ENCODE results near the gene RPP25L.

DNA sequence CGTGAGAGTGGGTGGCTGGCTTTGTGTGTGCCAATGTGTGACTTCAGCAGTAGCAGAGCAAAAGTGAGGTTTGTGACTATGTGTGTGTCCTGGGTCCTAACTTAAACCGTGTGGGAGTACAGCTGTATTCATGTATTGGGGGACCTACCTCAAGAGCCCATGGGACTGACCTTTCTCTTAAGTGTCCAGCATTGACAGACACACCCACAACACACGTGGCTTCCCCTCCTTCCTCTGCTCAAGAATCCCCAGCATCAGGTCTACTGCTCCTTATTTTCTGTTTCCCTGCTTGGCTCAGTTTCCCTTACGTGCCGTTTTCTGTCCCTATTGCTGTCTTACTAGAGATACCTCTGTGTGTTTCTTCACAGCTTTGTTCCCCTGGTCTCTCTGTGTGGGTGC is 40.7 kb upstream of the RPP25L start:
- TF ChIP-seq, protein P1, sequence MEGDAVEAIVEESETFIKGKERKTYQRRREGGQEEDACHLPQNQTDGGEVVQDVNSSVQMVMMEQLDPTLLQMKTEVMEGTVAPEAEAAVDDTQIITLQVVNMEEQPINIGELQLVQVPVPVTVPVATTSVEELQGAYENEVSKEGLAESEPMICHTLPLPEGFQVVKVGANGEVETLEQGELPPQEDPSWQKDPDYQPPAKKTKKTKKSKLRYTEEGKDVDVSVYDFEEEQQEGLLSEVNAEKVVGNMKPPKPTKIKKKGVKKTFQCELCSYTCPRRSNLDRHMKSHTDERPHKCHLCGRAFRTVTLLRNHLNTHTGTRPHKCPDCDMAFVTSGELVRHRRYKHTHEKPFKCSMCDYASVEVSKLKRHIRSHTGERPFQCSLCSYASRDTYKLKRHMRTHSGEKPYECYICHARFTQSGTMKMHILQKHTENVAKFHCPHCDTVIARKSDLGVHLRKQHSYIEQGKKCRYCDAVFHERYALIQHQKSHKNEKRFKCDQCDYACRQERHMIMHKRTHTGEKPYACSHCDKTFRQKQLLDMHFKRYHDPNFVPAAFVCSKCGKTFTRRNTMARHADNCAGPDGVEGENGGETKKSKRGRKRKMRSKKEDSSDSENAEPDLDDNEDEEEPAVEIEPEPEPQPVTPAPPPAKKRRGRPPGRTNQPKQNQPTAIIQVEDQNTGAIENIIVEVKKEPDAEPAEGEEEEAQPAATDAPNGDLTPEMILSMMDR (conservative IDR thresholded peaks at IDR 0.05; ENCODE audit: low read depth in 2 of 2) = no peak
- no peak for TF ChIP-seq EZH2phosphoT487 (IDR thresholded peaks at IDR 0.05; ENCODE audit: unreplicated experiment)
- no peak for TF ChIP-seq CREB1 (CRISPR knock-in tag; IDR thresholded peaks at IDR 0.05; ENCODE audit: low read depth)
- TF ChIP-seq EZH2 (IDR thresholded peaks at IDR 0.05; ENCODE audit: low read depth, unreplicated experiment) = no peak
- no peak for TF ChIP-seq ZNF462 (CRISPR knock-in tag; IDR thresholded peaks at IDR 0.05)
- no peak for TF ChIP-seq NANOG (IDR thresholded peaks at IDR 0.05; ENCODE audit: borderline replicate concordance)
- no peak for TF ChIP-seq JUNB (IDR thresholded peaks at IDR 0.05; ENCODE audit: unreplicated experiment)
- TF ChIP-seq STAT1 (IDR thresholded peaks at IDR 0.05; ENCODE audit: unreplicated experiment) = no peak
